Spinal cord (tissue), 10 donors: ENCODE results near the gene SNX18. TPM values are rescaled to one million over a fixed set of nuclear protein-coding genes. Genes with fewer than 3 reads are reported as not detected.
"Not testable (repeated sequence)": the region's sequence is repeated elsewhere in the genome, so short reads cannot be mapped to it uniquely, and the experiment has no call there.

Experiments used
- DNase-seq, 6 donors: peaks; one replicate each; pipeline versions ENCODE4 v3.0.0 to v3.0.0-alpha.2; 2013 to 2015; ENCODE audit warnings: low spot score in 6 of 6, low read depth in 4 of 6
- H3K27ac ChIP-seq: one replicate; pipeline ENCODE4 v1.5.1; 2013; ENCODE audit warnings: low read depth, low read length, control low read depth
- H3K27me3 ChIP-seq: one replicate; pipeline ENCODE4 v1.6.1; 2013; ENCODE audit warnings: low read length; ENCODE audit not compliant: control insufficient read depth, insufficient read depth
- H3K36me3 ChIP-seq: one replicate; pipeline ENCODE4 v1.6.1; 2013; ENCODE audit warnings: low read length; ENCODE audit not compliant: control insufficient read depth, insufficient read depth
- H3K4me1 ChIP-seq: one replicate; pipeline ENCODE4 v1.6.1; 2013; ENCODE audit warnings: low read length; ENCODE audit not compliant: control insufficient read depth, insufficient read depth
- H3K4me3 ChIP-seq: one replicate; pipeline ENCODE4 v1.5.1; 2013; ENCODE audit warnings: low read depth, low read length, control low read depth
- H3K9me3 ChIP-seq: one replicate; pipeline ENCODE4 v1.6.1; 2013; ENCODE audit warnings: low read length; ENCODE audit not compliant: control insufficient read depth, insufficient read depth
- WGBS: methylation state at CpG from one replicate; pipeline ENCODE4 v1.1.5; 2013; ENCODE audit warnings: missing lambda C conversion rate; ENCODE audit not compliant: insufficient coverage; 5-methylcytosine and 5-hydroxymethylcytosine counted together
- polyA plus RNA-seq, 2 donors: library from polyadenylated mRNA; unstranded; fragments of 120-200 nt; gene quantifications; one replicate each; pipeline ENCODE4 v1.2.1, GENCODE V29; 2013; ENCODE audit not compliant: insufficient read length in 2 of 2
- total RNA-seq, 2 donors: library from RNA; depleted of rRNA in 1 of 2; stranded (reverse); fragments of 120-200 nt in 1 of 2; fragments of >200 nt in 1 of 2; gene quantifications; one replicate each; pipeline versions ENCODE4 v1.2.3 to v1.2.4, GENCODE V29; 2013 to 2014
- donor health status: healthy.

Gene SNX18
- total and polyA plus RNA-seq, 4 donors: 18.2 to 31.6 (median 26.4) TPM

DNA sequence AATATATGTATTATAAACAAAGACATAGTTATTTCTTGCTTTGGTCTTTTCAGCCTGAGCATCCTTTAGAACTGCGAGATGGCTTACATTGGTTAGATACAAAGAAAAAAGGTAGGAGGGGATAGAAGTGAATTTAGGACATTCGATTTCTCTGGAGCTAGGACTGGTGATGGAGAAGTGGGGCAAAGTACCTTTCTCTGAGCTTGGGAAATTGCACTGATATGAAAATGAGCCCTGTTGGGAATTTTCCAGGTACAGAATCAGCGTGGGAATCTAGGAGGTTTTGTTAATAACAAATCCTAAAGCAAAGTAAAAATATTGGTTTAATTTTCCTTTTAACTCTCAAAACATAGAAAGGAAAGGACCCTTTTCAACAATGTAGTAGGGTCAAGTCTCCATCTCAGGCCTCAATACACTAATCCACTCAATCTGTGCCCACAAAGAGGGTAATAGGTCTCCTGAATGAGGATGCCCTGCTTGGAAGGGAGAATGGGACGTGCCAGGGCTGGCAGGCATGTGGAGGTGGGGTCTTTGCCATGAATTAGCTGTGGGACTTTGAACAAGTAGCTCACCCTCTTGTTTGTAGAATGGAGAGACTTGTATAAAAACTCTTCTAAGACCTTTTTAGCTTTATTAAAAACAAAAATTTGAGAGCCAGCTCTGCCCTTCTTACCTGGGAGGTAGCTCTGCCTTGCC lies 17.7 kb downstream of the SNX18 start:
- WGBS: 78% methylated on average over 2 of the region's 4 CpGs
- H3K36me3 ChIP-seq: no peaks in the 10 kb centered on the region

DNA sequence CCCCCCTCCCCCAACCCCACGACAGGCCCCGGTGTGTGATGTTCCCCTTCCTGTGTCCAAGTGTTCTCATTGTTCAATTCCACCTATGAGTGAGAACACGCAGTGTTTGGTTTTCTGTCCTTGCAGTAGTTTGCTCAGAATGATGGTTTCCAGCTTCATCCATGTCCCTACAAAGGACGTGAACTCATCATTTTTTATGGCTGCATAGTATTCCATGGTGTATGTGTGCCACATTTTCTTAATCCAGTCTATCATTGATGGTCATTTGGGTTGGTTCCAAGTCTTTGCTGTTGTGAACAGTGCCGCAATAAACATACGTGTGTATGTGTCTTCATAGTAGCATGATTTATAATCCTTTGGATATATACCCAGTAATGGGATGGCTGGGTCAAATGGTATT lies 18.8 kb downstream of the SNX18 start:
- not testable (repeated sequence) for H3K27me3 ChIP-seq, DNase-seq

More for the DNA sequence above, 17.7 kb downstream of the SNX18 start:
- no peak for DNase-seq
- H3K9me3 ChIP-seq: no peaks in the 10 kb centered on the region
- H3K27me3 ChIP-seq: no peaks in the 10 kb centered on the region
- H3K4me1 ChIP-seq: peaks cover 29% of the 10 kb centered on the region
- H3K27ac ChIP-seq: peak overlapping the region; percentile 54
- no peak overlapping the region for H3K4me3 ChIP-seq

GRCh38 chr5:54536861-54537260 lies 19.3 kb downstream of the SNX18 start:
- H3K4me1 ChIP-seq: peaks cover 22% of the 10 kb centered on the region
- H3K27me3 ChIP-seq, H3K4me3 ChIP-seq, DNase-seq, H3K27ac ChIP-seq, H3K9me3 ChIP-seq, H3K36me3 ChIP-seq: not testable (repeated sequence)
- WGBS: 88% methylated on average over 2 of the region's 4 CpGs

More for the DNA sequence above, 18.8 kb downstream of the SNX18 start:
- not testable (repeated sequence) for H3K36me3 ChIP-seq, H3K4me3 ChIP-seq, H3K27ac ChIP-seq, H3K9me3 ChIP-seq
- no CpG with 5 or more reads among the region's 6 CpGs for WGBS
- peaks cover 26% of the 10 kb centered on the region for H3K4me1 ChIP-seq

GRCh38 chr5:54537725-54538124 lies 20.2 kb downstream of the SNX18 start:
- no peaks in the 10 kb centered on the region for H3K9me3 ChIP-seq
- no CpG with 5 or more reads among the region's 2 CpGs for WGBS
- H3K27me3 ChIP-seq: no peaks in the 10 kb centered on the region
- H3K4me3 ChIP-seq: no peak overlapping the region
- no peak overlapping the region for H3K27ac ChIP-seq
- no peaks in the 10 kb centered on the region for H3K36me3 ChIP-seq
- H3K4me1 ChIP-seq: peaks cover 25% of the 10 kb centered on the region
- DNase-seq: no peak

DNA sequence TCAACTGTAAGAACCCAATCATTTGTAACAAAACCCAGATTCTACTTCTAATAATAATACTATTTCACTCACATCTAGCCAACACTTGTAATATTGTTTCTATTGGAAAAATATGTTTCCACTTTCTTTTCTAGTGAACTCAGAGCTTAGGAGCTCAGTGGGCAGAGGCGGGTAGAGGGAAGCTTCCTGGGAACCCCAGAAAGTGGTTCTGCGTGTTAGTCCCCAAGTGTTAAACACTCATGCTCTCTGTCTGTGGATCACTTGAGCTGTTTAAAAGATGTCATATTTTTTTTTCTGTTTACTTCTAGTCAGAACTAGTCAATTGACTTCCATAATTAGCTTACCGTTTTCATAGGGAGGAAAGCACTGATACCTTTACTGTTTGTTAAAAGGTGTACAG lies 20.6 kb downstream of the SNX18 start:
- Histone ChIP-seq H3K36me3 (no peaks in the 10 kb centered on the region), H3K4me1 (peaks cover 24% of the 10 kb centered on the region), H3K9me3 (no peaks in the 10 kb centered on the region), H3K27ac (no peak overlapping the region), H3K4me3 (no peak overlapping the region), H3K27me3 (no peaks in the 10 kb centered on the region)
- no peak for DNase-seq
- no CpG with 5 or more reads among the region's 3 CpGs for WGBS

DNA sequence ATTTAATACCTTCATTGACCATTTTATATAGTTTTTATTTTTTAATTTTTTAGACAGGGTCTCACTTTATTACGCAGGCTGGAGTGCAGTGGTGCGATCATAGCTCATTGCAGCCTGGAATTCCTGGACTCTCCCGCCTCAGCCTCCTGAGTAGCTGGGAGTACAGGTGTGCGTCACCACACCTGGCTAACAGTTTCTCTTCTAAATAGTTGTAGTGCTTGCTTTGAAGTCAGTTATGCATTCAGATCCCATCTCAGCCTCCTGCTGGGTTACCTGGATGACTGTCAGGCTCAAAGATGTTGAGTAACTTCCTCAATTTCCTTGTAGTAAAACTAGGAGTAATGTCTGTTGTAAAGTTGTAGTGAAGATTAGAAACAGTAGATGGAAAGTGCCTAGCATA lies 21.4 kb downstream of the SNX18 start:
- H3K4me1 ChIP-seq: peaks cover 16% of the 10 kb centered on the region
- no peak overlapping the region for H3K27ac ChIP-seq
- DNase-seq: no peak
- H3K27me3 ChIP-seq: no peaks in the 10 kb centered on the region
- WGBS: 86% methylated on average over 3 of the region's 4 CpGs
- no peak overlapping the region for H3K4me3 ChIP-seq
- H3K9me3 ChIP-seq: no peaks in the 10 kb centered on the region
- H3K36me3 ChIP-seq: no peaks in the 10 kb centered on the region

- Histone ChIP-seq H3K27me3 (no peaks in the 10 kb centered on the region), H3K27ac (no peak overlapping the region), H3K4me1 (peaks cover 11% of the 10 kb centered on the region), H3K36me3 (no peaks in the 10 kb centered on the region), H3K4me3 (no peak overlapping the region), H3K9me3 (no peaks in the 10 kb centered on the region)
- WGBS: no CpG with 5 or more reads among the region's 3 CpGs
- no peak for DNase-seq
Measured at GRCh38 chr5:54540286-54540685, 22.7 kb downstream of the SNX18 start.

- DNase-seq: no peak
- Histone ChIP-seq H3K9me3 (no peaks in the 10 kb centered on the region), H3K4me1 (peaks cover 4% of the 10 kb centered on the region), H3K4me3 (no peak overlapping the region), H3K27ac (no peak overlapping the region), H3K27me3 (no peaks in the 10 kb centered on the region), H3K36me3 (no peaks in the 10 kb centered on the region)
- 89% methylated on average over 9 of the region's 12 CpGs for WGBS
Measured at GRCh38 chr5:54541823-54542783, 24.5 kb downstream of the SNX18 start.

DNA sequence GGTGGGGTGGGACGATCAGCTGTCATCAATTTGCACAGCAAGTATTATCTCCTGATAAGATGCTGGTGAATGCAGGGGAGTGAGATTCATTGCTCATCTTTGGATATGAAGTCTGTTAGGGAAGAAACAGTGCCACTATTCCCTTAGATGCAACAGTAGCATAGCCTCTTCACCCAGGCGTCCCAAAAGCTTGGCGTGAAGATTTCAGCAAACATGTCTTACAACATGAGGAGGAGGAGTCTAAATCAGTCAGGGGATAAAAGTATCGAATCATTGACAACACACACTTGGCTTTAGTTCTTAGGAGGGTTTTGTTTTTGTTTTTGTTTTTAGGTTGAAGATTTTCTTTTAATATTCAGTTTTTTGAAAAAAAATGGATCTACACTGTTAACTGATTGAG lies 26.5 kb downstream of the SNX18 start:
- peaks cover 4% of the 10 kb centered on the region for H3K36me3 ChIP-seq
- H3K4me1 ChIP-seq: peaks cover 4% of the 10 kb centered on the region
- no peak for DNase-seq
- H3K27me3 ChIP-seq: no peaks in the 10 kb centered on the region
- H3K4me3 ChIP-seq: no peak overlapping the region
- no peaks in the 10 kb centered on the region for H3K9me3 ChIP-seq
- WGBS: 100% methylated on average over 2 of the region's 4 CpGs
- no peak overlapping the region for H3K27ac ChIP-seq
